Activated CD8-positive, alpha-beta T cell treated with anti-CD3 and anti-CD28 coated beads for 36 hours (primary cell): ENCODE measurements around the gene SERAC1. TPM values are rescaled to one million over a fixed set of nuclear protein-coding genes. Genes with fewer than 3 reads are reported as not detected.

Experiments
- ATAC-seq: fragments of 200-7000 bp; cut with Tn5 transposase; one replicate; pipeline ENCODE4 v1.10.0; 2021; ENCODE audit warnings: mild to moderate bottlenecking, moderate library complexity
- CTCF ChIA-PET: fragments of 350-600 bp; sonication (Branson Sonifier 250); formaldehyde crosslinking; loops from one replicate; lab custom pipeline; 2021; ENCODE audit warnings: antibody characterized with exemption; lab: Charles Lee
- POLR2A ChIA-PET: fragments of 350-600 bp; sonication (Branson Sonifier 250); formaldehyde crosslinking; loops from one replicate; lab custom pipeline; 2021; ENCODE audit warnings: antibody characterized with exemption; lab: Charles Lee
- DNase-seq: peaks from one replicate; pipeline ENCODE4 v3.0.0-alpha.2; 2020
- H3K27ac Mint-ChIP-seq: one replicate; pipeline ENCODE4 v1.8.0; 2021; ENCODE audit warnings: mild to moderate bottlenecking, mixed read lengths
- H3K27me3 Mint-ChIP-seq: one replicate; pipeline ENCODE4 v1.8.0; 2021; ENCODE audit warnings: mixed read lengths
- H3K36me3 Mint-ChIP-seq: one replicate; pipeline ENCODE4 v1.8.0; 2021; ENCODE audit warnings: low read depth, mixed read lengths
- H3K4me1 Mint-ChIP-seq: one replicate; pipeline ENCODE4 v1.8.0; 2021; ENCODE audit warnings: low read depth, mixed read lengths
- H3K4me3 Mint-ChIP-seq: one replicate; pipeline ENCODE4 v1.8.0; 2021; ENCODE audit warnings: mild to moderate bottlenecking, moderate library complexity, mixed read lengths
- H3K9me3 Mint-ChIP-seq: one replicate; pipeline ENCODE4 v1.8.0; 2021; ENCODE audit warnings: mixed read lengths
- intact Hi-C: fragments of 100-400 bp; cut with micrococcal nuclease; formaldehyde crosslinking; loops from one replicate; pipeline ENCODE4 v1.10.0; 2022
- total RNA-seq, 2 experiments: library from RNA; stranded (reverse); gene quantifications; one replicate each; pipeline ENCODE4 v1.2.3, GENCODE V29; 2021
- TF ChIP-seq, protein P1 (sequence below): fragments of 200-600 bp; IDR thresholded peaks from one replicate; pipeline ENCODE4 v1.8.0; 2022; ENCODE audit warnings: antibody characterized with exemption, mild to moderate bottlenecking

The SERAC1 gene
- total RNA-seq, 2 experiments from 2014 or later = 4.2 to 5.4 TPM

DNA sequence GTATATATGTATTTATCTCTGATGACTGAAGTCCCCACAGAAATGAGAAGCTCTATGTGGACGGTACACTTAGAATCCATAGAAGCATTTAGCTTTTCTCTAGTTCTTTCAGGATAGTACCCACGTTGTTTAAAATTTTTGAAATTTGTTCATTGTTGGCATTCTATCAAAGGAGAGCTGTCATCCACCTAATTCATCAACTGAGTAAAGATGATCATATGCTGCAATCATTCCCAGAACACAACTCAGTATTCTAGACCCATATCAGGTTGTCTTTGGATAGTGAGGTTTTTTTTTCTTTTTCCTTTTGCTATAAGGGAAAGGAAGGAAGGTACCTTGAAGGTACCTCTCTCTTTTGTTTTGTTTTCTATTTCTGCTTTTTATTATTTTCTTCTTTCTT is 9.3 kb downstream of the SERAC1 start:
- Mint-ChIP-seq H3K4me1 (peaks cover 10% of the 10 kb centered on the region), H3K36me3 (peaks cover 8% of the 10 kb centered on the region), H3K27me3 (no peaks in the 10 kb centered on the region), H3K27ac (no peak overlapping the region), H3K4me3 (no peak overlapping the region), H3K9me3 (no peaks in the 10 kb centered on the region)
- ChIA-PET CTCF (interaction anchor here (0.8 to 1.4 kb wide), 3 partner anchors 15 to 31 kb away, joined by 3 read pairs; no protein-coding TSS in a partner anchor), POLR2A (no interaction called here)
- TF ChIP-seq, protein P1, sequence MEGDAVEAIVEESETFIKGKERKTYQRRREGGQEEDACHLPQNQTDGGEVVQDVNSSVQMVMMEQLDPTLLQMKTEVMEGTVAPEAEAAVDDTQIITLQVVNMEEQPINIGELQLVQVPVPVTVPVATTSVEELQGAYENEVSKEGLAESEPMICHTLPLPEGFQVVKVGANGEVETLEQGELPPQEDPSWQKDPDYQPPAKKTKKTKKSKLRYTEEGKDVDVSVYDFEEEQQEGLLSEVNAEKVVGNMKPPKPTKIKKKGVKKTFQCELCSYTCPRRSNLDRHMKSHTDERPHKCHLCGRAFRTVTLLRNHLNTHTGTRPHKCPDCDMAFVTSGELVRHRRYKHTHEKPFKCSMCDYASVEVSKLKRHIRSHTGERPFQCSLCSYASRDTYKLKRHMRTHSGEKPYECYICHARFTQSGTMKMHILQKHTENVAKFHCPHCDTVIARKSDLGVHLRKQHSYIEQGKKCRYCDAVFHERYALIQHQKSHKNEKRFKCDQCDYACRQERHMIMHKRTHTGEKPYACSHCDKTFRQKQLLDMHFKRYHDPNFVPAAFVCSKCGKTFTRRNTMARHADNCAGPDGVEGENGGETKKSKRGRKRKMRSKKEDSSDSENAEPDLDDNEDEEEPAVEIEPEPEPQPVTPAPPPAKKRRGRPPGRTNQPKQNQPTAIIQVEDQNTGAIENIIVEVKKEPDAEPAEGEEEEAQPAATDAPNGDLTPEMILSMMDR = no peak
- intact Hi-C loops = no loop called here
- ATAC-seq = no peak
- DNase-seq = no peak

DNA sequence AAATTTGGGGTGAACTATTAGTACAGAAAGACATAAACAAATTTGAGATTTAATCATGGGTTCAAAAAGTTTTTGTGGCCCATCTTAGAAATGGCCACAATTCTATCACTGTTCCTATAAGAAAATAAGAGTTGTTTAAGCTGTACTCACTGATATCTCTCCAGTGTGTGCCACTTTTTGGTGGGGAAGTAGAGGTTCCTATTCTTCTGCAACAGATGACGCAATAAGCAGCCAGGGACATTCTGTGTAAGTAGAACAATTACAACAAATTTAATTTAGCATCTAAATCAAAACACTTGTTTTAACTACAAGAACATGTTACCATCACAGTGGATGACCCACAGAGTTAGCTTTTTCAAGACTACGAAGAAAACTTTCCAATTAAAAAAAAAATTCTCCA is 9.9 kb downstream of the SERAC1 start:
- intact Hi-C loops = no loop called here
- Mint-ChIP-seq H3K9me3 (no peaks in the 10 kb centered on the region), H3K36me3 (peaks cover 8% of the 10 kb centered on the region), H3K4me3 (no peak overlapping the region), H3K27ac (no peak overlapping the region), H3K4me1 (peaks cover 10% of the 10 kb centered on the region), H3K27me3 (no peaks in the 10 kb centered on the region)
- TF ChIP-seq, protein P1 = no peak
- DNase-seq (no peak), ATAC-seq (no peak)
- ChIA-PET CTCF (interaction anchor here (1.1 to 1.4 kb wide), 2 partner anchors 24 to 31 kb away, joined by 3 read pairs; no protein-coding TSS in a partner anchor), POLR2A (no interaction called here)

DNA sequence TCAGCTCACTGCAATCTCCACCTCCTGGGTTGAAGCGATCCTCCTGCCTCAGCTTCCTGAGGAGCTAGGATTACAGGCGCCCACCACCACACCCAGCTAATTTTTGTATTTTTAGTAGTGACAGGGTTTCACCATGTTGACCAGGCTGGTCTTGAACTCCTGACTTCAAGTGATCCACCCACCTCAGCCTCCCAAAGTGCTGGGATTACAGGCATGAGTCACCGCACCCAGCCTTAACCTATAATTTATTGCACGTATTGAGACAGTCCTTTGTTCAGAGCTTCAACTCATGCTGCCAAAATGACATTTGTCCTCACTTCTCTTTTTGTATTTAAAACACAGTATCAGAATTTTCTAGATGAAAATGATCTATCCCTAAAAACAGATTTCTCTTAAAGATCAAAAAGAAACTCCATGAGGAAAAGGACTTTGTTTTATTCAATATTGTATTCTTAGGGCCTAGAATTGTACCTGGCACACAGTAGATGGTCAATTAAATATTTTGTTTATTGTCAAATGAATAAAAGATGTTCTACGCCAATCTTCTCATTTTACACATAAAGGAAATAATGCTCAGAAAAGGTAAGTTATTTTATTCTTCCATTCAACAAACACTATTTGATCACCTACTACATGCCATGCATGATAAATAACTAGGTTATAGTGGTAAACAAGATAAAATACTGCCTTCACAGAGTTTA is 10.8 kb downstream of the SERAC1 start:
- POLR2A ChIA-PET = no interaction called here
- no peak overlapping the region for H3K4me3 Mint-ChIP-seq

DNA sequence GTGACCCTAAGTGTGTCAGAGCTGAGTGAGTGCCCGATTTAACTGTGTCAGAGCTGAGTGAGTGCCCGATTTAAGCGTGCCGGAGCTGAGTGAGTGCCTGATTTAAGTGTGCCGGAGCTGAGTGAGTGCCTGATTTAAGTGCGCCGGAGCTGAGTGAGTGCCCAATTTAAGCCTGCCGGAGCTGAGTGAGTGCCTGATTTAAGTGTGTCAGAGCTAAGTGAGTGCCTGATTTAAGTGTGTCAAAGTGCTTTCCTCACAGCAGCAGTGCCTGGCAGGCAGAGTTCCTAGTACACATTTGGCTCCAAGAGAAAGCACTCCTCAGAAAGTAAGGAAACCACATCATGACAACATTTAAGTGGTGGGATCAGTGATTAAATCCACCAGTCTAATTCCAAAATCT is 13.2 kb downstream of the SERAC1 start:
- no peak overlapping the region for H3K27ac Mint-ChIP-seq
- peaks cover 8% of the 10 kb centered on the region for H3K36me3 Mint-ChIP-seq
- no peaks in the 10 kb centered on the region for H3K9me3 Mint-ChIP-seq
- POLR2A ChIA-PET = interaction anchor here (0.8 kb wide), 1 partner anchor 9 kb away, joined by 3 read pairs; no protein-coding TSS in a partner anchor
- DNase-seq (no peak), ATAC-seq (no peak)
- CTCF ChIA-PET = interaction anchor here (0.8 kb wide), 1 partner anchor 11 kb away, joined by 3 read pairs; no protein-coding TSS in a partner anchor
- no peak overlapping the region for H3K4me3 Mint-ChIP-seq
- H3K27me3 Mint-ChIP-seq = no peaks in the 10 kb centered on the region
- TF ChIP-seq, protein P1 = no peak
- intact Hi-C loops = no loop called here
- no peaks in the 10 kb centered on the region for H3K4me1 Mint-ChIP-seq

More for the DNA sequence above, 10.8 kb downstream of the SERAC1 start:
- Mint-ChIP-seq H3K9me3 (no peaks in the 10 kb centered on the region), H3K27me3 (no peaks in the 10 kb centered on the region), H3K4me1 (peaks cover 6% of the 10 kb centered on the region), H3K27ac (no peak overlapping the region), H3K36me3 (peaks cover 8% of the 10 kb centered on the region)
- intact Hi-C loops = no loop called here
- TF ChIP-seq, protein P1 = no peak
- DNase-seq (no peak), ATAC-seq (no peak)
- CTCF ChIA-PET = interaction anchor here (1.4 kb wide), 1 partner anchor 57 kb away, joined by 4 read pairs; no protein-coding TSS in a partner anchor

DNA sequence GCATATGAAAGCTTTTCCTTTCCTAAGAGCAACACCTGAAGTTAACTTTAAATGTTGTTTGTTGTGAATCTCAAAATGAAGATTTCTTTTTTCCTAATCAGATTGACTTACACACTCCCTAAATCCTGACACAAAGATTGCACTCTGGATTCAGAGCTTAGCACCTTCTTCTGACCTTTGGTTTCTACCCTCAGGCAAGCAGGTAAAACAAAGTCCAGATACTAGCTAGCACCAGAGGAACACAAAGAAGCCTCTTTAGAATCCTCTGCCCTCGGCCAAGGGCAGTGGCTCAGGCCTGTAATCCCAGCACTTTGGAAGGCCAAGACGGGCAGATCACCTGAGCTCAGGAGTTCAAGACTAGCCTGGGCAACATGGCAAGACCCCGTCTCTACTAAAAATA is 14.5 kb downstream of the SERAC1 start:
- CTCF ChIA-PET = interaction anchor here (0.8 to 2.3 kb wide), 3 partner anchors 10 to 81 kb away, joined by 3 to 8 read pairs (median 6); no protein-coding TSS in a partner anchor
- DNase-seq (no peak), ATAC-seq (no peak)
- Mint-ChIP-seq H3K36me3 (peaks cover 12% of the 10 kb centered on the region), H3K27me3 (no peaks in the 10 kb centered on the region), H3K4me3 (no peak overlapping the region), H3K9me3 (no peaks in the 10 kb centered on the region), H3K4me1 (no peaks in the 10 kb centered on the region), H3K27ac (no peak overlapping the region)
- TF ChIP-seq, protein P1 = no peak
- POLR2A ChIA-PET = no interaction called here
- intact Hi-C loops = no loop called here
